K562 (cell line): ENCODE data around the gene SPECC1L. TPM values are rescaled to one million over a fixed set of nuclear protein-coding genes. Genes with fewer than 3 reads are reported as not detected.

ENCODE experiments used
- ATAC-seq: fragments of 200-7000 bp; cut with Tn5 transposase; 3 replicates; pipeline ENCODE4 v1.9.1; 2020; ENCODE audit warnings: moderate library complexity
- BruUV-seq: library from RNA; stranded (reverse); fragments of 400-500 nt; replicated peaks from 2 replicates; lab custom pipeline; 2021; lab: Mats Ljungman, UMichigan
- CTCF ChIA-PET: fragments of 300-600 bp; formaldehyde crosslinking; extraction: SDS; loops from one replicate; lab custom pipeline; 2021; ENCODE audit warnings: low intra/inter-chr PET ratio; lab: Yijun Ruan, JAX
- POLR2A ChIA-PET: fragments of 300-600, 350-650 bp; sonication (Branson Sonifier 250); formaldehyde crosslinking; extraction: SDS; loops from one replicate; lab custom pipeline; 2021; ENCODE audit warnings: antibody characterized with exemption, inconsistent platforms; lab: Yijun Ruan, JAX
- DNase-seq, 4 experiments: peaks; one replicate each; pipeline versions ENCODE4 v3.0.0 to v3.0.0-alpha.2; 2011 to 2018; ENCODE audit warnings: low spot score in 3 of 4, mixed read lengths in 3 of 4; ENCODE audit errors: extremely low read depth in 1 of 4
- FAIRE-seq: peaks from 2 replicates; lab custom pipeline; 2011; peaks lifted over from hg19 to GRCh38; lab: Jason Lieb, UNC
- H2AFZ ChIP-seq: 2 replicates; pipeline ENCODE4 v1.6.0; 2011; ENCODE audit warnings: low read depth, low read length, control low read depth, inconsistent platforms
- H3K27ac ChIP-seq: fragments of 200-600 bp; 3 replicates; pipeline ENCODE4 v1.8.0; 2011; ENCODE audit warnings: low read depth, mild to moderate bottlenecking, control low read depth, inconsistent platforms, low read length, moderate library complexity, mixed read lengths; ENCODE audit errors: extremely low read depth
- H3K27me3 ChIP-seq, 2 experiments: fragments of 300-600 bp in 1 of 2; 2 replicates in 1 of 2; 3 replicates in 1 of 2; pipeline versions ENCODE4 v1.6.0 to v1.8.0; 2011; ENCODE audit warnings: inconsistent platforms in 2 of 2, low read length in 2 of 2, mild to moderate bottlenecking in 1 of 2, mixed read lengths in 1 of 2, moderate library complexity in 1 of 2; ENCODE audit not compliant: control insufficient read depth in 2 of 2, insufficient read depth in 2 of 2
- H3K36me3 ChIP-seq: fragments of 300-600 bp; 3 replicates; pipeline ENCODE4 v1.8.0; 2011; ENCODE audit warnings: mild to moderate bottlenecking, low read length, inconsistent platforms; ENCODE audit not compliant: control insufficient read depth, insufficient read depth
- H3K4me1 ChIP-seq, 2 experiments: fragments of 200-600 bp in 1 of 2; replicated peaks in 1 of 2; 2 replicates in 1 of 2; 3 replicates in 1 of 2; pipeline versions ENCODE4 v1.5.1 to v1.8.0; 2011; ENCODE audit warnings: inconsistent platforms in 2 of 2, low read length in 2 of 2, mild to moderate bottlenecking in 1 of 2, mixed read lengths in 1 of 2, moderate library complexity in 1 of 2; ENCODE audit not compliant: control insufficient read depth in 2 of 2, insufficient read depth in 2 of 2
- H3K4me2 ChIP-seq: 2 replicates; pipeline ENCODE4 v1.6.1; 2011; ENCODE audit warnings: low read length, control low read depth, inconsistent platforms, mixed read lengths; ENCODE audit not compliant: insufficient read depth
- H3K4me3 ChIP-seq: fragments of 200-600 bp; sonication (generic), shearing (Covaris generic); 2 replicates; pipeline ENCODE4 v1.5.1; 2016; ENCODE audit warnings: control low read depth, inconsistent platforms
- H3K79me2 ChIP-seq: fragments of 200-600 bp; 3 replicates; pipeline ENCODE4 v1.8.0; 2011; ENCODE audit warnings: low read length, inconsistent platforms; ENCODE audit not compliant: control insufficient read depth, insufficient read depth
- H3K9ac ChIP-seq, 2 experiments: 2 replicates each; pipeline versions ENCODE4 v1.6.0 to v1.6.1; 2011; ENCODE audit warnings: low read depth in 2 of 2, low read length in 2 of 2, control low read depth in 1 of 2, inconsistent platforms in 1 of 2, mild to moderate bottlenecking in 1 of 2, mixed read lengths in 1 of 2; ENCODE audit not compliant: insufficient read depth in 1 of 2
- H3K9me1 ChIP-seq: one replicate; pipeline ENCODE4 v1.6.0; 2011; ENCODE audit warnings: inconsistent platforms, mild to moderate bottlenecking, low read length, moderate library complexity; ENCODE audit not compliant: control insufficient read depth, insufficient read depth
- H3K9me3 ChIP-seq: replicated peaks from 2 replicates; pipeline ENCODE4 v1.5.1; 2011; ENCODE audit warnings: low read depth, low read length, inconsistent platforms; ENCODE audit not compliant: control insufficient read depth, insufficient read depth
- H4K20me1 ChIP-seq: replicated peaks from 2 replicates; pipeline ENCODE4 v1.6.1; 2011; ENCODE audit warnings: low read length, inconsistent platforms, mixed read lengths; ENCODE audit not compliant: control insufficient read depth, insufficient read depth
- BRCA1 ChIP-seq, 2 experiments: fragments of 450-650 bp in 1 of 2; sonication (generic) in 1 of 2; formaldehyde crosslinking in 1 of 2; IDR thresholded peaks; 2 replicates each; pipeline versions ENCODE4 v1.5.0 to v1.6.1; 2017 to 2020; ENCODE audit warnings: mild to moderate bottlenecking in 1 of 2, missing genetic modification reagents in 1 of 2
- CBX3 ChIP-seq, 2 experiments: IDR thresholded peaks; 1 replicate in 1 of 2; 2 replicates in 1 of 2; pipeline ENCODE4 v1.6.1; 2012; ENCODE audit warnings: inconsistent platforms in 2 of 2, low read length in 2 of 2, borderline replicate concordance in 1 of 2, control low read depth in 1 of 2
- CSDE1 ChIP-seq, 2 experiments: fragments of 450-650 bp; IDR thresholded peaks; 2 replicates each; pipeline ENCODE4 v1.6.1; 2016; ENCODE audit warnings: mild to moderate bottlenecking in 1 of 2
- DACH1 ChIP-seq: fragments of 450-650 bp; IDR thresholded peaks from 2 replicates; pipeline ENCODE4 v1.6.1; 2018; ENCODE audit not compliant: partially characterized antibody
- FOXA3 ChIP-seq, 2 experiments: fragments of 450-650 bp in 1 of 2; sonication (generic) in 1 of 2; formaldehyde crosslinking; IDR thresholded peaks in 1 of 2; conservative IDR thresholded peaks in 1 of 2; 2 replicates each; pipeline versions ENCODE4 v1.4.0 to v1.8.0; 2020 to 2022; ENCODE audit warnings: mild to moderate bottlenecking in 2 of 2, missing genetic modification reagents in 1 of 2
- HDGF ChIP-seq: fragments of 450-650 bp; IDR thresholded peaks from 2 replicates; pipeline ENCODE4 v1.6.1; 2016
- ILK ChIP-seq: fragments of 450-650 bp; IDR thresholded peaks from 2 replicates; pipeline ENCODE4 v1.6.1; 2016; ENCODE audit warnings: missing genetic modification characterization, low read depth, mild to moderate bottlenecking, missing compliant biosample characterization, moderate library complexity, borderline replicate concordance
- NFRKB ChIP-seq: fragments of 450-650 bp; IDR thresholded peaks from 2 replicates; pipeline ENCODE4 v1.6.1; 2016; ENCODE audit warnings: low read depth
- SP1 ChIP-seq: sonication (generic); formaldehyde crosslinking; IDR thresholded peaks from 2 replicates; pipeline ENCODE4 v1.8.1; 2022; ENCODE audit warnings: mild to moderate bottlenecking, missing genetic modification reagents
- TCF7 ChIP-seq: sonication (generic); IDR thresholded peaks from 2 replicates; pipeline ENCODE4 v1.6.1; 2016; ENCODE audit warnings: antibody characterized with exemption, borderline replicate concordance
- WHSC1 ChIP-seq: IDR thresholded peaks from one replicate; pipeline ENCODE4 v1.6.1; 2012; ENCODE audit warnings: low read length, control low read depth, inconsistent platforms
- XRCC5 ChIP-seq: fragments of 200-400 bp; formaldehyde crosslinking; IDR thresholded peaks from 2 replicates; pipeline ENCODE4 v1.6.1; 2017; ENCODE audit warnings: low read depth, mild to moderate bottlenecking, low read length
- ZNF232 ChIP-seq: sonication (generic); formaldehyde crosslinking; IDR thresholded peaks from 2 replicates; pipeline ENCODE4 v1.8.0; 2022; ENCODE audit warnings: mild to moderate bottlenecking, missing genetic modification reagents
- ZNF311 ChIP-seq: fragments of 250-450 bp; sonication (Bioruptor Pico); IDR thresholded peaks from 2 replicates; pipeline ENCODE4 v1.4.0; 2020; ENCODE audit warnings: mild to moderate bottlenecking, moderate library complexity
- ZNF324 ChIP-seq: fragments of 250-450 bp; sonication (Bioruptor Pico); IDR thresholded peaks from 2 replicates; pipeline ENCODE4 v1.4.0; 2020; ENCODE audit warnings: mild to moderate bottlenecking
- ZNF57 ChIP-seq: fragments of 450-650 bp; formaldehyde crosslinking; IDR thresholded peaks from 2 replicates; pipeline ENCODE4 v1.4.0; 2020; ENCODE audit warnings: mild to moderate bottlenecking, moderate library complexity
- WGBS: fragments of 100-300 bp; shearing (Covaris generic); methylation state at CpG from one replicate; pipeline ENCODE4 v1.1.6; 2016; ENCODE audit warnings: low coverage, mixed read lengths; ENCODE audit not compliant: insufficient coverage; ENCODE audit errors: missing lambda C conversion rate; 5-methylcytosine and 5-hydroxymethylcytosine counted together
- in situ Hi-C: fragments of 300-500 bp; cut with MboI; formaldehyde crosslinking; loops from 4 replicates; pipeline ENCODE4 v1.15.0; 2018; ENCODE audit warnings: inconsistent platforms, mixed read lengths
- intact Hi-C: fragments of 100-400 bp; cut with micrococcal nuclease; formaldehyde crosslinking; loops from 2 replicates; pipeline ENCODE4 v1.14.2; 2022
- polyA plus RNA-seq, 8 experiments: library from polyadenylated mRNA; depleted of rRNA in 4 of 8; stranded (reverse) in 5 of 8; unstranded in 3 of 8; fragments of >200 nt; fragmentation: Nextera tagmentation in 2 of 8; fragmentation: Illumina TruSeq in 1 of 8; extraction: Ambion mirVana in 2 of 8; extraction: Trizol in 1 of 8; gene quantifications; 2 replicates each; pipeline versions ENCODE4 v1.2.1 to v1.2.3, GENCODE V29; 2011 to 2014; ENCODE audit warnings: inconsistent platforms in 1 of 8, missing spikeins in 1 of 8
- total RNA-seq, 7 experiments: library from RNA; depleted of rRNA in 6 of 7; stranded (reverse); fragments of >200 nt in 6 of 7; fragmentation: Illumina TruSeq in 2 of 7; extraction: Trizol in 2 of 7; gene quantifications; 2 replicates each; pipeline versions ENCODE4 v1.2.1 to v1.2.3, GENCODE V29; 2011 to 2021; ENCODE audit warnings: low replicate concordance in 1 of 7
- TF ChIP-seq, protein P1 (sequence below): sonication (generic); formaldehyde crosslinking; IDR thresholded peaks from 2 replicates; pipeline ENCODE4 v1.8.1; 2023; ENCODE audit warnings: mild to moderate bottlenecking, missing genetic modification reagents, moderate library complexity
- TF ChIP-seq, protein P2 (sequence below): fragments of 250-450 bp; sonication (Bioruptor Pico); IDR thresholded peaks from 2 replicates; pipeline ENCODE4 v1.8.0; 2022; ENCODE audit warnings: inconsistent platforms

SPECC1L gene
- total and polyA plus RNA-seq, 9 of the 15 experiments (the other 6 are each of a cell fraction or from before 2014, with no cell fraction given): 1.4 to 27.9 (median 14.5) TPM

DNA sequence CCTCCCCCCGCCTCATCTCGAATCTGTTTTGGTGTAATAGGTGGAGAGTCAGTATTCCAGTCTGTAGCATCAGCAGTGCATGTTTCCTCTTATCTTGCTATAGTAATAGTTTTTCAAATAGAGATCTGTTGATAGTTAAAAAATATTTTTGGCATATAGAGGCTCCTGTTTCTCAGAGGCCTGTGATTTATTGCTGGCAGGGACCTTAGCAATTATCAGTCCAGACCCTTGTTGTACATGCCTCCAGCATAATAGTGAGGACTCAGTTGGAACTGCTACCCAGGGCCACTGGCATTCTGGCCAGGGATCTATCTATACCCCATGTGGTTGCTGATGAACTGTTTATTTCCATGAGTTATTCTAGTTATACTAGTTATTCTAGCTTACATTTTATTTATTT lies 52.6 kb downstream of the SPECC1L start:
- H3K27me3 ChIP-seq: no peaks in the 10 kb centered on the region
- H3K79me2 ChIP-seq: no peaks in the 10 kb centered on the region
- no peaks in the 10 kb centered on the region for H4K20me1 ChIP-seq
- TF ChIP-seq BRCA1 (IDR thresholded peaks at IDR 0.05) (no peak), BRCA1 (CRISPR knock-in tag; IDR thresholded peaks at IDR 0.05) (no peak), FOXA3 (CRISPR knock-in tag; conservative IDR thresholded peaks at IDR 0.05 in 1 of 2, IDR thresholded peaks at IDR 0.05 in 1 of 2) (no peak), HDGF (no peak), NFRKB (no peak), WHSC1 (no peak), CSDE1 (IDR thresholded peaks at IDR 0.05) (no peak), SP1 (no peak), ILK (tag) (no peak), ZNF57 (no peak), ZNF311 (CRISPR knock-in tag) (no peak), XRCC5 (no peak), DACH1 (no peak), TCF7 (no peak), ZNF324 (CRISPR knock-in tag) (no peak), ZNF232 (CRISPR knock-in tag) (no peak), CBX3 (IDR thresholded peaks at IDR 0.05; ENCODE audit: borderline replicate concordance in 1 of 2, low read length in 2 of 2) (no peak)
- TF ChIP-seq, protein P1, sequence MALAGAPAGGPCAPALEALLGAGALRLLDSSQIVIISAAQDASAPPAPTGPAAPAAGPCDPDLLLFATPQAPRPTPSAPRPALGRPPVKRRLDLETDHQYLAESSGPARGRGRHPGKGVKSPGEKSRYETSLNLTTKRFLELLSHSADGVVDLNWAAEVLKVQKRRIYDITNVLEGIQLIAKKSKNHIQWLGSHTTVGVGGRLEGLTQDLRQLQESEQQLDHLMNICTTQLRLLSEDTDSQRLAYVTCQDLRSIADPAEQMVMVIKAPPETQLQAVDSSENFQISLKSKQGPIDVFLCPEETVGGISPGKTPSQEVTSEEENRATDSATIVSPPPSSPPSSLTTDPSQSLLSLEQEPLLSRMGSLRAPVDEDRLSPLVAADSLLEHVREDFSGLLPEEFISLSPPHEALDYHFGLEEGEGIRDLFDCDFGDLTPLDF (CRISPR knock-in tag): no peak
- TF ChIP-seq, protein P2, sequence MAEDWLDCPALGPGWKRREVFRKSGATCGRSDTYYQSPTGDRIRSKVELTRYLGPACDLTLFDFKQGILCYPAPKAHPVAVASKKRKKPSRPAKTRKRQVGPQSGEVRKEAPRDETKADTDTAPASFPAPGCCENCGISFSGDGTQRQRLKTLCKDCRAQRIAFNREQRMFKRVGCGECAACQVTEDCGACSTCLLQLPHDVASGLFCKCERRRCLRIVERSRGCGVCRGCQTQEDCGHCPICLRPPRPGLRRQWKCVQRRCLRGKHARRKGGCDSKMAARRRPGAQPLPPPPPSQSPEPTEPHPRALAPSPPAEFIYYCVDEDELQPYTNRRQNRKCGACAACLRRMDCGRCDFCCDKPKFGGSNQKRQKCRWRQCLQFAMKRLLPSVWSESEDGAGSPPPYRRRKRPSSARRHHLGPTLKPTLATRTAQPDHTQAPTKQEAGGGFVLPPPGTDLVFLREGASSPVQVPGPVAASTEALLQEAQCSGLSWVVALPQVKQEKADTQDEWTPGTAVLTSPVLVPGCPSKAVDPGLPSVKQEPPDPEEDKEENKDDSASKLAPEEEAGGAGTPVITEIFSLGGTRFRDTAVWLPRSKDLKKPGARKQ (CRISPR knock-in tag): no peak
- H3K4me2 ChIP-seq: no peak overlapping the region
- POLR2A ChIA-PET: no interaction called here
- intact Hi-C loops (loop anchor here (10.0 kb wide), 2 partner anchors 72 to 202 kb away; no protein-coding TSS in a partner anchor), in situ Hi-C loops (loop anchor here (5.0 kb wide), 1 partner anchor 199 kb away; no protein-coding TSS in a partner anchor)
- CTCF ChIA-PET: no interaction called here
- H3K36me3 ChIP-seq: peaks cover 50% of the 10 kb centered on the region
- H3K9me3 ChIP-seq: no peaks in the 10 kb centered on the region; the same call in 1 of the 2 replicates
- no peak overlapping the region for H3K27ac ChIP-seq
- BruUV-seq: no TSS peak
- no peaks in the 10 kb centered on the region for H3K9me1 ChIP-seq
- no peak for FAIRE-seq
- ATAC-seq: no peak
- WGBS: 91% methylated on average over 2 of the region's 2 CpGs
- no peak for DNase-seq
- H2AFZ ChIP-seq: no peak overlapping the region
- no peak overlapping the region for H3K4me3 ChIP-seq
- H3K9ac ChIP-seq: no peak overlapping the region
- no peaks in the 10 kb centered on the region for H3K4me1 ChIP-seq
